ENCODE results near the gene TNRC6C.

TNRC6C gene

GRCh38 chr17:77996256-77996655 lies 37.8 kb downstream of the TNRC6C start:
- no peak for TF ChIP-seq BACH2 (CRISPR knock-in tag; IDR thresholded peaks at IDR 0.05; ENCODE audit: borderline replicate concordance)
- no peak for TF ChIP-seq ZNF565 (CRISPR knock-in tag; conservative IDR thresholded peaks at IDR 0.05; ENCODE audit: low read depth)
- TF ChIP-seq ZNF70 (CRISPR knock-in tag; IDR thresholded peaks at IDR 0.05), result no peak
- no peak for TF ChIP-seq TOX (CRISPR knock-in tag; IDR thresholded peaks at IDR 0.05; ENCODE audit: borderline replicate concordance)
- TF ChIP-seq ZC3H10 (CRISPR knock-in tag; IDR thresholded peaks at IDR 0.05), result no peak
- TF ChIP-seq, protein P1, sequence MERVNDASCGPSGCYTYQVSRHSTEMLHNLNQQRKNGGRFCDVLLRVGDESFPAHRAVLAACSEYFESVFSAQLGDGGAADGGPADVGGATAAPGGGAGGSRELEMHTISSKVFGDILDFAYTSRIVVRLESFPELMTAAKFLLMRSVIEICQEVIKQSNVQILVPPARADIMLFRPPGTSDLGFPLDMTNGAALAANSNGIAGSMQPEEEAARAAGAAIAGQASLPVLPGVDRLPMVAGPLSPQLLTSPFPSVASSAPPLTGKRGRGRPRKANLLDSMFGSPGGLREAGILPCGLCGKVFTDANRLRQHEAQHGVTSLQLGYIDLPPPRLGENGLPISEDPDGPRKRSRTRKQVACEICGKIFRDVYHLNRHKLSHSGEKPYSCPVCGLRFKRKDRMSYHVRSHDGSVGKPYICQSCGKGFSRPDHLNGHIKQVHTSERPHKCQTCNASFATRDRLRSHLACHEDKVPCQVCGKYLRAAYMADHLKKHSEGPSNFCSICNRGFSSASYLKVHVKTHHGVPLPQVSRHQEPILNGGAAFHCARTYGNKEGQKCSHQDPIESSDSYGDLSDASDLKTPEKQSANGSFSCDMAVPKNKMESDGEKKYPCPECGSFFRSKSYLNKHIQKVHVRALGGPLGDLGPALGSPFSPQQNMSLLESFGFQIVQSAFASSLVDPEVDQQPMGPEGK (CRISPR knock-in tag; IDR thresholded peaks at IDR 0.05; ENCODE audit: borderline replicate concordance), result no peak
- TF ChIP-seq SNAI2 (CRISPR knock-in tag; IDR thresholded peaks at IDR 0.05), result no peak
- TF ChIP-seq TSHZ2 (CRISPR knock-in tag; IDR thresholded peaks at IDR 0.05), result no peak
- TF ChIP-seq ZNF8 (CRISPR knock-in tag; IDR thresholded peaks at IDR 0.05), result no peak
- TF ChIP-seq ARNTL (CRISPR knock-in tag; IDR thresholded peaks at IDR 0.05; ENCODE audit: borderline replicate concordance, low read depth), result no peak
- no peak for TF ChIP-seq POU6F1 (CRISPR knock-in tag; IDR thresholded peaks at IDR 0.05; ENCODE audit: borderline replicate concordance, low read depth)
- no peak for TF ChIP-seq ESRRG (CRISPR knock-in tag; IDR thresholded peaks at IDR 0.05)
- no peak for TF ChIP-seq CSRNP3 (CRISPR knock-in tag; IDR thresholded peaks at IDR 0.05)
- ATAC-seq, result no peak

- TF ChIP-seq CSRNP3 (CRISPR knock-in tag; IDR thresholded peaks at IDR 0.05), result no peak
- no peak for TF ChIP-seq ARNTL (CRISPR knock-in tag; IDR thresholded peaks at IDR 0.05; ENCODE audit: borderline replicate concordance, low read depth)
- TF ChIP-seq ZC3H10 (CRISPR knock-in tag; IDR thresholded peaks at IDR 0.05), result no peak
- TF ChIP-seq RARB (CRISPR knock-in tag; IDR thresholded peaks at IDR 0.05), result no peak
- TF ChIP-seq TOX (CRISPR knock-in tag; IDR thresholded peaks at IDR 0.05; ENCODE audit: borderline replicate concordance), result no peak
- TF ChIP-seq, protein P1 (CRISPR knock-in tag; IDR thresholded peaks at IDR 0.05; ENCODE audit: borderline replicate concordance), result no peak
- no peak for TF ChIP-seq ZFP30 (CRISPR knock-in tag; IDR thresholded peaks at IDR 0.05)
- TF ChIP-seq CREB5 (CRISPR knock-in tag; IDR thresholded peaks at IDR 0.05; ENCODE audit: low read depth), result no peak
- no peak for TF ChIP-seq BACH2 (CRISPR knock-in tag; IDR thresholded peaks at IDR 0.05; ENCODE audit: borderline replicate concordance)
- no peak for TF ChIP-seq ESRRG (CRISPR knock-in tag; IDR thresholded peaks at IDR 0.05)
- TF ChIP-seq GLIS3 (CRISPR knock-in tag; IDR thresholded peaks at IDR 0.05), result no peak
- no peak for TF ChIP-seq TCF4 (CRISPR knock-in tag; IDR thresholded peaks at IDR 0.05; ENCODE audit: borderline replicate concordance)
- no peak for ATAC-seq
These were observed 41.1 kb downstream of the TNRC6C start for GRCh38 chr17:77999413-78000173.

All from SK-N-SH treated with all-trans-retinoic acid at 6 μM for 48 hours (cell line).